Thyroid gland (tissue), 4 donors: Measurements from ENCODE around the gene KIFC3. TPM values are rescaled to one million over a fixed set of nuclear protein-coding genes. Genes with fewer than 3 reads are reported as not detected.

Source experiments
- DNase-seq, 2 donors: peaks; one replicate each; pipeline ENCODE4 v3.0.0-alpha.2; 2019
- H3K27ac ChIP-seq, 3 donors: fragments of 200-600 bp; sonication (generic); 1 replicate in 2 of 3; 2 replicates in 1 of 3; pipeline ENCODE4 v1.5.1; 2016 to 2019; ENCODE audit warnings: mild to moderate bottlenecking in 1 of 3, moderate library complexity in 1 of 3
- H3K27me3 ChIP-seq: fragments of 200-600 bp; sonication (generic); one replicate; pipeline ENCODE4 v1.5.1; 2019
- H3K36me3 ChIP-seq, 2 donors: fragments of 200-600 bp; sonication (generic); one replicate each; pipeline ENCODE4 v1.5.1; 2016 to 2019
- H3K4me1 ChIP-seq, 2 donors: fragments of 200-600 bp; sonication (generic); one replicate each; pipeline ENCODE4 v1.5.1; 2017 to 2019
- H3K4me3 ChIP-seq, 3 donors: fragments of 200-600 bp; sonication (generic); replicated peaks in 1 of 3; 1 replicate in 2 of 3; 2 replicates in 1 of 3; pipeline ENCODE4 v1.5.1; 2016; ENCODE audit warnings: mild to moderate bottlenecking in 1 of 3
- H3K9me3 ChIP-seq: fragments of 200-600 bp; sonication (generic); one replicate; pipeline ENCODE4 v1.5.1; 2017
- CTCF ChIP-seq, 6 experiments: fragments of 200-600 bp in 3 of 6; fragments of 450-650 bp in 3 of 6; sonication (generic) in 3 of 6; IDR thresholded peaks; one replicate each; pipeline ENCODE4 v1.5.1; 2016 to 2019; ENCODE audit warnings: antibody characterized with exemption in 6 of 6, mild to moderate bottlenecking in 2 of 6, inconsistent platforms in 1 of 6, moderate library complexity in 1 of 6
- POLR2A ChIP-seq, 2 donors: fragments of 450-650 bp; IDR thresholded peaks; one replicate each; pipeline ENCODE4 v1.6.1; 2017; ENCODE audit warnings: antibody characterized with exemption in 2 of 2, mild to moderate bottlenecking in 2 of 2, moderate library complexity in 1 of 2
- WGBS, 2 donors: methylation state at CpG; one replicate each; pipeline ENCODE4 v1.1.5; 2017; 5-methylcytosine and 5-hydroxymethylcytosine counted together
- intact Hi-C: fragments of 100-400 bp; cut with DNase I; formaldehyde crosslinking; loops from one replicate; pipeline ENCODE4 v1.15.1; 2023
- total RNA-seq, 4 donors: library from RNA; depleted of rRNA; stranded (reverse); fragments of >200 nt; gene quantifications; one replicate each; pipeline ENCODE4 v1.2.3, GENCODE V29; 2016

Gene KIFC3
- total RNA-seq, 4 donors from 2014 or later: 88.8 to 153 (median 132) TPM

- H3K4me3 ChIP-seq: no peak overlapping the region
- intact Hi-C loops: loop anchor here (5.0 kb wide), 1 partner anchor 243 kb away; the partner anchor contains the start of genes USB1 and ZNF319
- DNase-seq: no peak
- H3K4me1 ChIP-seq: peaks cover 0 to 4% of the 10 kb centered on the region in 2 donors
- WGBS, 2 donors: 89 to 91% methylated on average over 17 to 18 of the region's 21 CpGs
- H3K27ac ChIP-seq: no peak overlapping the region
- H3K9me3 ChIP-seq: no peaks in the 10 kb centered on the region
- TF ChIP-seq CTCF (IDR thresholded peaks at IDR 0.05) (no peak), POLR2A (IDR thresholded peaks at IDR 0.05) (no peak)
- peaks cover 32 to 42% of the 10 kb centered on the region in 2 donors for H3K36me3 ChIP-seq
- no peaks in the 10 kb centered on the region for H3K27me3 ChIP-seq
Measured at GRCh38 chr16:57759541-57760356, 42.5 kb downstream of the KIFC3 start.

- Histone ChIP-seq H3K4me3 (no peak overlapping the region), H3K27me3 (no peaks in the 10 kb centered on the region), H3K4me1 (peaks cover 0 to 4% of the 10 kb centered on the region in 2 donors), H3K36me3 (peaks cover 29 to 39% of the 10 kb centered on the region in 2 donors), H3K9me3 (no peaks in the 10 kb centered on the region), H3K27ac (no peak overlapping the region)
- WGBS, 2 donors: 69 to 86% methylated on average over 2 to 4 of the region's 7 CpGs
- no peak for TF ChIP-seq CTCF (IDR thresholded peaks at IDR 0.05)
- no peak for TF ChIP-seq POLR2A (IDR thresholded peaks at IDR 0.05)
- intact Hi-C loops: loop anchor here (5.0 kb wide), 1 partner anchor 243 kb away; the partner anchor contains the start of genes USB1 and ZNF319
- DNase-seq: no peak
Measured at GRCh38 chr16:57759131-57759530, 43.2 kb downstream of the KIFC3 start.

- Histone ChIP-seq H3K27ac (peak overlapping the region in 1 of 3 donors; percentile 10), H3K4me1 (peaks cover 0 to 4% of the 10 kb centered on the region in 2 donors), H3K4me3 (no peak overlapping the region), H3K36me3 (peaks cover 23 to 33% of the 10 kb centered on the region in 2 donors), H3K27me3 (no peaks in the 10 kb centered on the region), H3K9me3 (no peaks in the 10 kb centered on the region)
- TF ChIP-seq CTCF (IDR thresholded peaks at IDR 0.05) (no peak), POLR2A (IDR thresholded peaks at IDR 0.05) (no peak)
- 82 to 85% methylated on average over 19 to 31 of the region's 33 CpGs for WGBS, 2 donors
- no peak for DNase-seq
- intact Hi-C loops: loop anchor here (5.0 kb wide), 1 partner anchor 244 kb away; the partner anchor contains the start of genes USB1 and ZNF319
Measured at GRCh38 chr16:57758331-57759117, 43.8 kb downstream of the KIFC3 start.

- 93 to 95% methylated on average over 7 of the region's 7 CpGs for WGBS, 2 donors
- Histone ChIP-seq H3K36me3 (peaks cover 22 to 33% of the 10 kb centered on the region in 2 donors), H3K27ac (peak overlapping the region in 2 of 3 donors; percentile 43 to 45), H3K4me3 (no peak overlapping the region), H3K4me1 (peaks cover 0 to 4% of the 10 kb centered on the region in 2 donors), H3K27me3 (no peaks in the 10 kb centered on the region), H3K9me3 (no peaks in the 10 kb centered on the region)
- no peak for DNase-seq
- no peak for TF ChIP-seq POLR2A (IDR thresholded peaks at IDR 0.05)
- no peak for TF ChIP-seq CTCF (IDR thresholded peaks at IDR 0.05)
- intact Hi-C loops: loop anchor here (2.0 to 5.0 kb wide), 2 partner anchors 105 to 244 kb away; partner anchors contain the start of genes USB1 and ZNF319
Measured at GRCh38 chr16:57757883-57758282, 44.4 kb downstream of the KIFC3 start.
